Muscle of back (tissue), 11 donors: ENCODE measurements around the gene OVOL1. TPM values are rescaled to one million over a fixed set of nuclear protein-coding genes. Genes with fewer than 3 reads are reported as not detected.

ENCODE experiments used
- DNase-seq, 3 donors: peaks; one replicate each; pipeline versions ENCODE4 v3.0.0 to v3.0.0-alpha.2; 2013
- polyA plus RNA-seq, 10 donors: library from polyadenylated mRNA; unstranded; fragments of 120-200 nt; gene quantifications; one replicate each; pipeline ENCODE4 v1.2.1, GENCODE V29; 2013; ENCODE audit not compliant: insufficient read length in 10 of 10

The OVOL1 gene
- polyA plus RNA-seq, 10 donors: 0.31 to 1.2 TPM; not detected in 8

DNA sequence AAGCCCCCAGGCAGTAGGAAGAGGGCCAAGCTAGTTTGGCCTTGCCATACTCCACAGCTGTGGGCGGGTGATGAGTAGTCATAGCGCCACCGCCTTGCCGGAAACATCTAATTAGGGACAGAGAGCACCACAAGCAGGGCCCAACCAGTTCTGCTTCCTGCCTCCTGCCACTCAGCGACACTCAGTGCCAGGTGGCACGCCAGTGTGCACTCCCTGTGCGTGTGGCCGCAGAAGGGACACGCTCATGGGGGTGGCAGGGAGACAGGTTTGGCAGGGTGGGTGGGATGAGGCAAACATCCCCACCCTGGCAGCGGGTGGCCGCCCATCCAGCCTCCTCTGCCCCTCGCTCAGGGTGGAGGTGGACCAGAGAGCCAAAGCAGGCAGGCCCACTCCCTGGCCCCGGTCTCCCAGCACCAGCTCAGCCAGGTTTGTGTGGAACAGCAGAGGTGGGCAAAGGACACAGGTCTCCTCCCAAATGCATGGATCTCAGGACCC is 4.9 kb downstream of the OVOL1 start:
- DNase-seq: no peak

GRCh38 chr11:65792456-65792855 is 5.6 kb downstream of the OVOL1 start:
- no peak for DNase-seq

DNA sequence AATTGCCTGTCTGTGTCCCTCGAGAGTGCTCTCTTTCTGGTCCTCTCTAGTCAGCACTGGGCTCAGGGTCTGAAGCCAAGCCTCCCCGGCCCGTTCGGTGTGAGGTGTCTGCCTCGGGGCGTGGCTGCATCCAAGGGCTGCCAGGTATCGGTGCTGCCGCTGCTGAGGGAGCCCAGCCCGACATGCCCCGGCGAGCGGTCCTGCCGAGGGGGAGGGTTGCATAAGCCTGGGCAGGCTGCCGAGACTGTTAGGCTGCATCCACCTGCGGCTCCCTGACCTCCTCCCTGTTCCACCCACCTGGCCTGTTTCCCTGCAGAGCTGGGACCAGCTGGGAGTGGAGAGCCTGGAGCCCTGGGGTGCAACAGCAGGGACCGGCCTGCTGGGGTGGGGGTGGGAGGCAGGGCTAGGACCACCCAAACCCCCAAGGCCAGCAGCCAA is 6.3 kb downstream of the OVOL1 start:
- no peak for DNase-seq

GRCh38 chr11:65793625-65794400 is 7.0 kb downstream of the OVOL1 start:
- no peak for DNase-seq

DNA sequence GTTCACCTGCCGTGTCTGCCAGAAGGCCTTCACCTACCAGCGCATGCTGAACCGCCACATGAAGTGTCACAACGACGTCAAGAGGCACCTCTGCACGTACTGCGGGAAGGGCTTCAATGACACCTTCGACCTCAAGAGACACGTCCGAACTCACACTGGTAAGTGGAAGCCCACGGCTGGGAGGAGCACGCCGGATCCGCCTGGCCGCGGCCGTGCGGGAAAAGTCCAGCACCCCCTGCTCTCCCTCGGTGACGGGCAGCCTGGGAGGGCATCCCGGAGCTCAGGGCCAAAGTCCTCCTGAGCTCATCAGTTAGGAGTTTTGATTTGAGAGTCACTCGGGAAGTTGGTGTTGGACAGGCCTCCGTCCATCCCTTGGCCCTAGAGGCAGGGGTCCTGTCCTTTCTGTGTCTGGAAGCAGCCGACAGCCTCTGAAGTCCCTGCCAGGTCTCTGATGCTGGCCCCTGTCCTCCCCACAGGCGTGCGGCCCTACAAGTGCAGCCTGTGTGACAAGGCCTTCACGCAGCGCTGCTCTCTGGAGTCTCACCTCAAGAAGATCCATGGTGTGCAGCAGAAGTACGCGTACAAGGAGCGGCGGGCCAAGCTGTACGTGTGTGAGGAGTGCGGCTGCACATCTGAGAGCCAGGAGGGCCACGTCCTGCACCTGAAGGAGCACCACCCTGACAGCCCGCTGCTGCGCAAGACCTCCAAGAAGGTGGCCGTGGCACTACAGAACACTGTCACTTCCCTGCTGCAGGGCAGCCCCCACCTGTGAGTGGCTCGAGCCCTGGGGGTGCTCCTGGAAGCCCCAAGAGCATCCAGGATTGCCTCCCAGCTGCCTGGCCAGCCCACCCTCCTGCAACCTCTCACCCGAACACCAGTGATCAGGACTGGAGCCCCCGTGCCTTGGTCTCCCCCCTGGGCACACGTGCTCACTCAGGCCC is 8.0 kb downstream of the OVOL1 start:
- no peak for DNase-seq

GRCh38 chr11:65796726-65797601 is 10.1 kb downstream of the OVOL1 start:
- DNase-seq: no peak

- DNase-seq: no peak
These were observed 10.8 kb downstream of the OVOL1 start for GRCh38 chr11:65797711-65798110.

DNA sequence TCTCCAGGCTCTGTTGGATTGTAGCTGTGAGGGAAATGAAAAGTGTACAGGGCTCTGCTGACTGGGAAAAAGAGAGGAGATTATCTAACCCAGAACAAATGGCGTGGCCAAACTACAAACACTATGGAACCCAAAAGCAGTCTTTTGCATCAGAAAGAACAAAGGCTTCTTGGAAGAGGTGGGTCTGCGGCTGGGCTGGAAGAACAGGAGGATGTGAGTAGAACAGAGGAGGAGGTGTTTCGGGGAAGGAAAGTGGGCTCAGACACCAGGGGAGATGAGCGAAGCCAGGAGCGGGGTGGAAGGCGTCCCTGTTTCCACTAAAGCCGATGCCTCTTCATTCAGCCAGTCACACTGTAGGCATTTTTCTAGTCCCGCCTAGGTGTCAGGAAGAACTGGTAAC is 12.0 kb downstream of the OVOL1 start:
- DNase-seq: no peak

DNA sequence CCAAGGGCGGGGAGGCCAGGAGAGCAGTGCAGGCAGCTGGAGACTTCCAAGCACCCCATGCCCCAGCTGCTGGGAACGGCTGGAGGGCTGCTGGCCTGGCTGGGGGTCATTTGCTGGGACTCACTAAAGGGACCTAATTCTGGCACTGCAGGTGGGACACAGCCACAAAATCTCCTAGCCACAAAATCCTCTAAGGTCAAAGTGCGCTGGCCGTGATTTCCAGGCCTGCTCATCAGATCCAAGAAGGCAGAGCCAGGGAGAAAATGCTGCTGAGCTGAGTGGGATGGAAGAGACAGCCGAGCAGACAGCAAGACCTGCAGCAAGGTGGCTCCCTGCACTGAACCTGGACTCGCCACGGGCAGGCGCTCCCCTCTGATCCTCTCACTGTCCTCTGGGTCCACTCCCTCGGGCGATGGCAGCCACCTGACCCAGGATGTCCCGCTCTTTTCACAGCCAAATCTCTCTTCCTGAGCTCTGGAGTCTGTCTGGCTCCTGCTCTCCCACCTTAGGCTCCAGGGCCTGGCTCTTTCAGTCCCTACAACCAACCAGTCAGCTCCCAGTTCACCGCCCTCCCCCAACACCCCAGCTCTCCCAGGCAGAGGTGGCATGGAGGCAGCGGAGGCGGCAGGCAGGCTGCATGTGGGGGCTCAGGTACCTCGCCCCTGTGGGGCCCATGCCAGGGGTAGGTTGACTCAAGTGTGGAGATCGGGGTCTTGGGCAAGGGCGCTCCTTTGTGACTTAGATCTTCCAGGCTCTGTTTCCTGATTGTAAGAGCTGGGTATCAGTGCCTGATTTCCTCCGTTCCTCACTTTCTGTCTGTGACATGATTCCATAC is 14.5 kb downstream of the OVOL1 start:
- no peak for DNase-seq

DNA sequence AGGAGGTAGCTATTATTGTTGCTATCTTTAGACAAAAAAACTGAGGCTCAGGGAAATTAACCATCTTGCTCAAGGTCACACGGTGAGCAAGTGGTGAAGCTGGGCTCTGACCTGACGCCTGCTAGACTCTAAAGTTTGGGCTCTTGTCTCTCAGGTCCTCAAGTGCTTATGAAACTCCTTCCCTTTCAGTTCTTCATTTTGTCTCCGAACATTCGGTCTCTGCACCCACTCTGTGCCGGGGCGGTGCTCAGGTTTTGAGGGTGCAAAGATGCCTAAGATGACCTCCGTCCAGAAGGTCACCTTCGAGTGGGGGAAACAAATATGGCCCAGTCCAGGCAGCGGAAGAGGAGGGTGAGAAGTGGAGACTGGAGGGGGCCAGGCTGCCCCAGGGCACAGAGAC is 16.0 kb downstream of the OVOL1 start:
- no peak for DNase-seq

DNA sequence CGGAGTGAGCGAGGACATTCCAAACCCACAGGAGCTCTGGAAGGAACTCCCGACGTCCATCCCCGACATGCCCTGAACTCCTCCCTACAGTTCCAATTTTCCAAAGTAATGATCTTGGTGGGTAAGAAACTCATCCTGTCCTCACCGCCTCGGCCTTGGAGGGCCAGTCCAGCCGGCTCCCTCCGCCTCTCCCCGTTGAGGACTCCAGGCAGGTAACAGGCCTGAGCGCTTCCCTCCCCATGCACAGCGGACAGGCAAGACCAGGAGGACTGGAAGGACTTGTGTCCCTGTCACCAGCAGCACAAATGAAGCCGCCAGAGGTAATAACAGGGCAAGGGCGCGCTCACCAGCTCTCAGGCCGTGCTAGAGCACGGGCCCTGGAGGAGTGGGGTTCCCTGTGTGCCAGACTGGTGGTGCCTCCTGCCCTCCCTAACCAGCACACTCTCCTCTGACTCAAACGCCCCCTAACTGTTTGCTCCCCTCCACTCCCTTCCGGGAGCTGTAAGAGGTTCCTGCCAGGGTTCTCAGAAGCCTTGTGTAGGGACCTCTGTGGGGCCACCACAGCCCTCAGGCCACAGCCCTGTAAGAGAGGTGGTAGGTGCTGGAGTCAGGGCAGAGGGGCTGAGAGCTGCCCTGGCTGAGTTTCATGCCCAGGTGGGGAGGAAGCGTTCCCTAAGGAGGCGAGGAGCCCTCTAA is 17.1 kb downstream of the OVOL1 start:
- DNase-seq: no peak

DNA sequence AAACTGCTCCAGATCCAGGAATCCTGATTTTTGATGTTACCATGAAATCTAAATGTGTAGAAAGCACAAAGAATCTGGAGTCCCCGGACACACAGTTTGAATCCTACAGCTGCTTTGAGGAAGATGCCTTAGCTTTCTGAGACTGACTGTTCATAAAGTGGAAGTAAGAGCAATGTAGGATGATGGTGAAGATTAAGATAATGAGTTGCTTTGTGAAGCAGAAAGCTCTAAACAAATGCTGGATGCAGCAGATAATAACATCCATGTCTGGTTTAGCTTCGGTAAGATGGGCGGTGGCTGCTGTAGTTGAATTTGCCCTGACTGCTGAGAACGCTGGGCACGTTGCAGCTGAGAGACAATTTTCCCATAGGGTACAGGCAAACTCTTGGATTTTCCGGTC is 20.1 kb downstream of the OVOL1 start:
- no peak for DNase-seq

DNA sequence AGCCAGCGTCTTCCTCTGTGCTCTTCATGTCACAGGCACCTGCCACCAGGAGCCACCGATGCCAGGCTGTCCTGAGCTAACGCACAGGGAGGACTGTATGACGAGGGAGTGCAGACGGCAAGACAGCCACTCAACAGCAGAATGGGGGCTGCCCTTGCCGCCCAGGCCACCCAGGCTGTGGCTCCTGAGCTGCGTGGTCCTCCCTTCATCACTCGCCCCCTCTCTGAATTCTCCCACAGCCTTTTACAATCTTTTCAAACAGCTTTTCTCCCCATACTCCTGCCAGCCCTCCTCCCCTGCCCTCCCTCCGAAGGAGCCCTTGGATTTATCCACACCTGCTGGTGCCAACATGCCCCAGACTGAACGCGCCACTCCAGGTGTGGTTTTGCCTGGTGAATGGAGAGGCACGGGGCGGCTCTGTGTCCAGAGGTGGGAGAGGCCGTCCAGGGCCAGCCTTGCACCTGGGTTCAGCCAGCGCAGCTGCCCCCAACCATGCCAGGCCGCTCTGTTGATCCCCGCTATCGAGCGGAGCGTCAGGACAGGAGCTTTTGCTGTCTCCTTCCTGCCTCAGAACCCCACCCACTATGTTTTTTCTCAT is 22.0 kb downstream of the OVOL1 start:
- DNase-seq: no peak

GRCh38 chr11:65809496-65809895 is 22.6 kb downstream of the OVOL1 start:
- DNase-seq: no peak

GRCh38 chr11:65810046-65810868 is 23.4 kb downstream of the OVOL1 start:
- no peak for DNase-seq

- no peak for DNase-seq
These were observed 25.1 kb downstream of the OVOL1 start for GRCh38 chr11:65811764-65812475.

DNA sequence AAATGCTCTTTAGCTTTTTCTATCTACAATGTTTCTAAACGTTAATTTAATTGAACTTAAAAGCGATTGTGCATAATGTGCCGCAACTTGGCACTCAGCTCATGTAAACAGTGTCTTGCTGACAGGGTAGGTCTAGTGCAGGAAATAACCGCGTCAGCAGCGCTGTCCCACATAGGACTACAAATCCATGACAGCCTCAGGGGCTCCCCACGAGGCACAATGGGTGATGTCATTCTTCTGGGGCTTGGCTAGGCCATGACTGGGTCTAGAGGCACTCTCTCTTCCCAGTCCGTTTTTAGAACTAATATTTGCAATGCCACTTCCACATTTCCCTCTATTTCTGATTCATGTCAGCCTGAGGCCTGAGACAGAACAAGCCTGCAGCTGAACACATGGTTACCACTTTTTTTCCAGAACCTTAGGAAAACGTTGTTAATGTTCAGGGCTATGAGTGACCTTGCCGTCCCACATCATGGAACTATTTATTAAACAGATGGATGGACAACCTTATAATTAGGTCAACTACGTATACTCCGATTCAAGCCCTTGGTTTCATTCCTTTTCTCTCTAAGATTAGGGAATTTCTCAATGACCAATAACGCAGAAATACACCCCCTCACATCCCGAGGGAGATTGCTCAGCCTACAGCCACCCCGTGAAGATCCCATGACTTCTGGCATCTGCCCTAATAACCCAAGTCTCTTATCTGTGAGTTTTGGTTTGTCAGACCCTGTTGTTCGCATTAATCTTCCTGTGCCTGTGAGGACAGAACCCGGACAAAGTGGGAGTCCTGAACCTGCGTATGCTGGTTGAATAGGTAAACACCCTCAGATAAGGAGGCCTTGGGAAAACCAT is 27.5 kb downstream of the OVOL1 start:
- DNase-seq: peak in 2 of 3 donors; percentile 10 to 43
